T1000 (cell line): ENCODE measurements around the gene SAT1.

Experiments used
- DNase-seq: peaks from one replicate; lab custom pipeline; 2025; ENCODE audit warnings: mixed read lengths; lab: John Stamatoyannopoulos, UW

The SAT1 gene

DNA sequence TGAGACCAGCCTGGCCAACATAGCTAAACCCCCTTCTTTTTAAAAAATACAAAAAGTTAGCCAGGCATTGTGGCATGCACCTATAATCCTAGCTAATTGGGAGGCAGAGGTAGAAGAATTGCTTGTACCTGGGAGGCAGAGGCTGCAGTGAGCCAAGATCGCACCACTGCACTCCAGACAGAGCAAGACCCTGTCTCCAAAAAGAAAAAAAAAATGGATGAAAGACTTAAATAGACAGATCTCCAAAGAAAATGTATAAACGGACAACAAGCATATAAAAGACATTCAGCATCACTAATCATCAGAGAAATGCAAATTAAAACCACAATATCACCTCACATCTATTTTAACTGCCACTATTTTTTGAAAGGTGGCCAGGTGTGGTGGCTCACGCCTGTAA is 6.6 kb upstream of the SAT1 start:
- DNase-seq, result no peak

- DNase-seq, result no peak
These were observed 3.9 kb upstream of the SAT1 start for GRCh38 chrX:23779025-23779424.

- DNase-seq, result no peak
These were observed 518 bp upstream of the SAT1 start for GRCh38 chrX:23782455-23782854.

DNA sequence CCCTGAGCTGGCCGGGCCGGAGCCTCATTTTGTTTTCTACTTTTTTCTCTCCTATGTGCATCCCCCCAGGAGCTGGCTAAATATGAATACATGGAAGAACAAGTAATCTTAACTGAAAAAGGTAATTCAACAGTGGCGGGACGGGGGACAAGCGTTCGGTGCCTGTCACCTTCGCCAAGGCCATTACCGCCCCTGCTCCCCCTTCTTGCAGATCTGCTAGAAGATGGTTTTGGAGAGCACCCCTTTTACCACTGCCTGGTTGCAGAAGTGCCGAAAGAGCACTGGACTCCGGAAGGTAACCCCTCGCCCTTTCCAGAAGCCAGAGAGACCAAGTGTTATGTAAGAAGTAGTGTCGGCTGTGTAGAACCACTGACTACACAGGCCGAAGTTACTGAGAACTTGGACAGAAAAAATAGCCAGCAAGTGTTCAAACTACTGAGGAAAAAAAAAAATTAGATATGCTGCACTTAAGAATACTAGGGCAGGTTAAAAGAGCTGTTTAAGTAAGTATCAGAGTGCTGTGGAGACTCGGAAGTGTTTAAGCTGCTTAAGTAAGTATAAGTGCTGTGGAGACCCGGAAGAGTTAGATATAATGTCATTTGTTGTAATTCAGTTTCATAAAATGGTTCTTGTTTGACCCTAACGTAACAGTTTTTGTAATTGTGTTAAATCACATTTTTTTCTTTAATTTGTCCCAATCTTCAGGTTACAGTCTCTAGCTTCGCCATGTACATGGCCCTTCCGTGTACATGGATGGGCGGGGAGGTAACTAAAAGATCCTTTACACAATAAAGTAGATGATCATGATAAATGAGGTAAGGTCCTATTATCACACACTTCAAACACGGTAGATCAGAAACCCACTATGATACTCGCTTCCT is 856 bp downstream of the SAT1 start:
- no peak for DNase-seq

DNA sequence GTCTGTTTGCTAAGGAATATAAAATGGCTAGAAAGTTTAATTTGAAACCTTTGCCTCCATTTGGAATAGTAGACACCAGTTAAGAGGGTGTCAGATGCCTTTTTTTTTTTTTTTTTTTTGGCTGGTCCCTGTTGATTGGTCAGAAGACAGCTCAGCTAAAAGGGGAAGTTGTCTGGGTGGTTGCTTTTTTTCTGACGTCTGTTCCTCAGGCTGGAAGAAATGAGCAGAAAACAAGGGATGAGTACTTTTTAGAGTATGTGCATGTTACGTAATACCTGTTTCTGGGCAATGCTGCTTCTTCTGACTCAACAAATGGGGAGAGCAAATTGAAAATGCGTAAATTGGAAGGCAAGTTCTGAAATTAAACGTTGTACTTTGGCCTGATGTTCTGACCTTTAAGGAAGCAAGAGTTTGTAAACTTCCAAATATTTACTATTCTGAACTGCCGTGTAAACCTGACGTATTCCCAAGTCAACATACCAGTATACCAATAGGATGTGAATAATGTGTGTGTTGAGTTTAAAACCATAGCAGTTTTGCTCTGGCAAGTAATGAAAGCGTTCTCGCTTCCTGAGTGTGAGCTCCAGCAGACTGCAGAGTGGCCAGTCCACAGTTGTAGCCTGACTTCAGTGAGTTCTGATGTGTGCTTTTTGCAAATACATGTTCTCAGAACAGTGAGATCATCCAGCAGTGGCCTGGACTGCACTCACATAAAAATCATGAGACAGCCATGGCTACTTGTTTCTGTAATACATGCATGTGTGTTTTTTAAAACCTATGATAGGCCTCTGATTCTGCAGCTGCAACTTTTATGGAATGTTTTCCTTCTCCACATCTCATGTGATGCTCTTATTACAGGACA is 1.7 kb downstream of the SAT1 start:
- DNase-seq, result no peak

DNA sequence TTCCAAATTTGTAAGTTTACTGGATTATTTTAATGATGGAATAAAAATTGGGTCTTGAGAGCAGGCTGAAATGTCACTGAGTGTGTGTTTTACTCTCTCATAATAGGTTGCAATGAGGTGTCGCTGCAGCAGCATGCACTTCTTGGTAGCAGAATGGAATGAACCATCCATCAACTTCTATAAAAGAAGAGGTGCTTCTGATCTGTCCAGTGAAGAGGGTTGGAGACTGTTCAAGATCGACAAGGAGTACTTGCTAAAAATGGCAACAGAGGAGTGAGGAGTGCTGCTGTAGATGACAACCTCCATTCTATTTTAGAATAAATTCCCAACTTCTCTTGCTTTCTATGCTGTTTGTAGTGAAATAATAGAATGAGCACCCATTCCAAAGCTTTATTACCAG is 2.6 kb downstream of the SAT1 start:
- no peak for DNase-seq

- no peak for DNase-seq
These were observed 3.4 kb downstream of the SAT1 start for GRCh38 chrX:23786268-23786815.

- DNase-seq, result no peak
These were observed 4.8 kb downstream of the SAT1 start for GRCh38 chrX:23787745-23788118.

DNA sequence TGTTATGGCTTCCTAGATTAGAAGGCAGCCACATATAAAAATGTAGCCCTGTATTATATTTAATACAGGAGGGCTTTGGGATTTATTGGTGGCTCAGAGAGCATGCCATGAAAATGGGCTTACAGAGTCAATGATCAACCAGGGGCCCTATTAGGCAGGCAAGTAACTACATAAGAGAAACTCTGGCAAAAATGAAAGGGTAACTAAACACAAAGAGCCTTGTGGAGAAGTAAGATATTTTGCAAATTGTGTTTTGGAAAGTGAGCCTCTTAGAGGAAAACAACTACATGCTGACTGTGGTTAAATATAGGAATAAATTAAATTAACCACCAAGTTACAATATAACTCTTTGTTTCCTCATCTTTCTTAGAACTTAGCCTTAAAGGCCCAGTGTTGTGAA is 5.5 kb downstream of the SAT1 start:
- no peak for DNase-seq

DNA sequence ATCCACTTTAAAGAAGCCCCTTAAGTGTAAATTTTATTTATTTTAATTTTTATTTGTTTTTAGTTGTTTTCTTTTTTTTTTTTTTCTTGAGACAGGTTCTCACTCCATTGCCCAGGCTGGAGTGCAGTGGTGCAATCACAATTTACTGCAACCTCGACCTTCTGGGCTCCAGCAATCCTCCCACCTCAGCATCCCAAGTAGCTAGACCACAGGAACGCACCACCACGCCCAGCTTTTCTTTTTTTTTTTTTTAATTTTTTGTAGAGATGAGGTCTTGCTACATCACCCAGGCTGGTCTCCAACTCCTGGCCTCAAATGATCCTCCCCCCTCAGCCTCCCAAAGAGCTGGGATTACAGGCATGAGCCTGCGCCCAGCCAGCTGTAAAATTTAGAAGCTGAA is 6.0 kb downstream of the SAT1 start:
- no peak for DNase-seq

- no peak for DNase-seq
These were observed 6.6 kb downstream of the SAT1 start for GRCh38 chrX:23789386-23790154.

DNA sequence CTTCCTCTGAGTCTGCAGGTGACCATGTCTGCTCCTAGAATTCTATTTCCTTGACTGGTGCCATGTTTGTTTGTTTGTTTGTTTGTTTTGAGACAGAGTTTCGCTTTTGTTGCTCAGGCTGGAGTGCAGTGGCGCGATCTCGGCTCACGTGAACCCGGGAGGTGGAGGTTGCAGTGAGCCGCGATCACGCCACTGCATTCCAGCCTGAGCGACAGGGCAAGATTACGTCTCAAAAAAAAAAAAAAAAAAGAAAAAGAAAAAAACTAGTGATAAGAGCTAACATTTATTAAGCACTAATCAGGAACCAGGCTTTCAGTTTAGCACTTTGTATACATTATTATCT is 7.2 kb downstream of the SAT1 start:
- no peak for DNase-seq

GRCh38 chrX:23792861-23793553 is 10.0 kb downstream of the SAT1 start:
- DNase-seq, result no peak

DNA sequence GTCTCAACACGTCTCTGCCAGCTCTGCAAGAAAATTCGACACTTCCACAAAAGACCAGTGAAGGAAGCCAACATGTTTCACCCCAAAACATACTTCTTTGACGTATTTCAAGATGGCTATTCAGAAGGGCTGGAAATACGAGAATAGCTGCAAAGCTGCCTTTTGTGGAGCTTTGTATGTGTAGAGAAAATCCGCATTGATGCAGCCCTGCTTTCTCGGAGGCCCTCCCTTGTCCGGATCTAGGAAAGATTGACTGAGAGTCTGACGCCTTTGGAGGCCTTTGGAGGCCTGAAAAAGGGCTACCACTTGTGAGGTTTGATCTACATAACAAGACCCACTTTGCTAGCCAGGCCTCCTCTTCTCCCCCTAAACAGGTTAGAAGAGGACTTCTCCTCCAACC is 12.2 kb downstream of the SAT1 start:
- DNase-seq, result no peak

- no peak for DNase-seq
These were observed 14.6 kb downstream of the SAT1 start for GRCh38 chrX:23797371-23798128.

DNA sequence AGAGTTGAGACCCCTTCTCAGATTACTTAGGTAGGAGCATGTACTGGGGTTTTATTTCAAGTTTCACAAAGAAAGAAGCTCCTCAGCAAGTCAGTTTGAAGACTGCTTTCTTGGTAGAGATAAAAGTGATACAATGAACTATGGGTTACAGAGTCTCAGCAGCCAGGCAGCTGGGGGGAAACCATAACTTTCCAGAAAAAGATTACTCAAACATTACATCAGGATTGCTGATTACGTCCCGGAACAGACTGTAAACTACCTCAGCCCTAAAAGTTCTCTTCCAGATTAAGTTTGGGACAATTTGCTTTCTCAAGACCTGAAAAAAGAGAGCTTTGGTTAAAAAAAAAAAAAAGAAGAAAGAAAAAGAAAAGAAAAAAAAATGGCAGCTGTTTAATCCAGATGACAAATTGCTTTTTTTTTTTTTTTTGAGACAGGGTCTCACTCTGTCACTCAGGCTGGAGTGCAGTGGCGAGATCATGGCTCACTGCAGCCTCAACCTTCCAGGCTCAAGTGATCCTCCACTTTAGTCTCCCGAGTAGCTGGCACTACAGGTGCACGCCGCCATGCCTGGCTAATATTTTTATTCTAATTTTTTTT is 16.6 kb downstream of the SAT1 start:
- DNase-seq, result no peak

GRCh38 chrX:23802431-23802830 is 19.5 kb downstream of the SAT1 start:
- DNase-seq, result no peak

DNA sequence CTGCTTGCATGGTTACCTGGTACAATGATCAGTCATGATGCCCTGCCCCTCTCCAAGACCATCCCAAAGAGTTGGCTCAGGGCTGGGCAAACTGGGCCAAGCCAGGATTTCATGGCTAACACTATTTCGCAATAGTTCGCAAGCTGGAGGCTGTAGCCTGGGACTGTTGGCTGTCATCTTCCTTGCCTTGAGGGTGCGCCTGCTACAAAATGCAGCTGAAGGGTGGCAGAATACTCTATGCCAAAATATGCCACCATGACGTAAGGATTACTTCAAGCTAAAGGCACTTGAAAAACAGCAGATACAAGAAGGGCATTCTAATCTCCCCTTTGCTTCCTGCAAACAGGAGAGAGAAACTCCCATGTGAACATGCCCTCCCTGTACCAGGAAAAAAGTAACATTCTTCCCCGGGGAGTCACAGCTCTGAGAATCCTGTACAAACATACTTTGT is 21.0 kb downstream of the SAT1 start:
- no peak for DNase-seq

- DNase-seq, result no peak
These were observed 21.6 kb downstream of the SAT1 start for GRCh38 chrX:23804578-23804977.

- DNase-seq, result no peak
These were observed 22.4 kb downstream of the SAT1 start for GRCh38 chrX:23805389-23805788.
